Endothelial cell of hepatic sinusoid (primary cell): ENCODE results near the gene ABCB8.
"Not testable (repeated sequence)": the region's sequence is repeated elsewhere in the genome, so short reads cannot be mapped to it uniquely, and the experiment has no call there.

ENCODE experiments used
- in situ Hi-C: cut with HindIII; loops from 2 replicates; pipeline ENCODE4 v1.10.0; 2017; ENCODE audit warnings: low sequenced_read_pairs

The ABCB8 gene

DNA sequence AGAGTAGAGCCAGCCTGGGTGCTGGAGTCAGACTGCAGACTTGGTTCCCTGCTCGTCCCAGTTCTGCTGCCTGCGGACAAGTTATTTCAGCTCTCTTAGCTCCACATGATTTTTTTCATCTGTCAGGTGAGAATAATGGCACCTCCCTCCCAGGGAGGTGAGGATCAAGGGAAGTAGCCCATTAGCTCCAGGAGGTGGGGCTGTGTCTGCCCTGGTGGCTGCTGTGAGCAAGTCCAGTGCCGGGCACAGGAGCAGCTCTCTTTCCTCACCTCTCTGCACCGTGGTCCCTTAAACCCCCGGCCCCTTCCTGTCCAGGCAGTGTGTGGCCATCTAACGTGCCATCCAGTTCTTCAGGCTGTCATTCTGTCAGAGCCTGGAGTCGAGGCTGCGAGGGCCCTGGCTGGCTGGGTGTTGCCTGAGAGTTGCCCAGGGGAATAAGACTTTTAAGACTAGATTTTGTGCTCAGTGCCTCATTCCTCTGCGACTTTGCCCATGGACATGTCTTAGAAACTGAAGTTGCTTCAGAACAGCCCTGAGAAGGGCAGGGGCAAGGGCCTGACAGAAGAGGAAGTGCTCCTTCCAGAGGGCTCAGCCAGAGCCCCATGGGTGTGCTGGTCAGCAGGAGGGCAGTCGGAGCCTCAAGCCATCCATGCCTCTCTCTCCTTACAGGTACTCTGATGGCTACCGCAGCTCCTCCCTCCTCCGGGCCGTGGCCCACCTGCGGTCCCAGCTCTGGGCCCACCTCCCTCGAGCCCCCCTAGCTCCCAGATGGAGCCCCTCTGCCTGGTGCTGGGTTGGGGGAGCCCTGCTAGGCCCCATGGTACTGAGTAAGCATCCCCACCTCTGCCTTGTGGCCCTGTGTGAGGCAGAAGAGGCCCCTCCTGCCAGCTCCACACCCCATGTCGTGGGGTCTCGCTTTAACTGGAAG, 5.0 kb downstream of the ABCB8 start:
- in situ Hi-C loops, result loop anchor here (5.0 kb wide), 2 partner anchors 54 to 61 kb away; partner anchors contain the start of gene AGAP3

DNA sequence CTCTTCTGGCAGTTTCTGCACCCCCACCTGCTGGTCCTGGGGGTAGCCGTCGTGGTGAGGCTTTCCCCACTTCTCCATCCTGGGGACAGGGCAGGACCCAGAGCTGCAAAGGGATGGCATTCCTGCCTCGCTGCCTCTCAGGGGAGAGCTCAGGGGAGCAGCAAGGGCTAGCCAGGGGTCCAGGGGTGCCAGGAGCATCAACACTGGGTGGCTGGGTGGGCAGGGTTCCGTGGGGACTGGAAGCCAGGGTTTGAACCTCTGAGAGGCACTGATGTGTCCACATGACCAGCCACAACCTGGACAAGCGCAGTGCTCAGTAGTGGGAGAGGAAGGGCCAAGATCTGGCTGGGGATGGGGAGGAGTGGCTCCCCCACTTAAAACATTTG, 5.6 kb downstream of the ABCB8 start:
- in situ Hi-C loops, result loop anchor here (5.0 kb wide), 2 partner anchors 53 to 62 kb away; partner anchors contain the start of gene AGAP3

DNA sequence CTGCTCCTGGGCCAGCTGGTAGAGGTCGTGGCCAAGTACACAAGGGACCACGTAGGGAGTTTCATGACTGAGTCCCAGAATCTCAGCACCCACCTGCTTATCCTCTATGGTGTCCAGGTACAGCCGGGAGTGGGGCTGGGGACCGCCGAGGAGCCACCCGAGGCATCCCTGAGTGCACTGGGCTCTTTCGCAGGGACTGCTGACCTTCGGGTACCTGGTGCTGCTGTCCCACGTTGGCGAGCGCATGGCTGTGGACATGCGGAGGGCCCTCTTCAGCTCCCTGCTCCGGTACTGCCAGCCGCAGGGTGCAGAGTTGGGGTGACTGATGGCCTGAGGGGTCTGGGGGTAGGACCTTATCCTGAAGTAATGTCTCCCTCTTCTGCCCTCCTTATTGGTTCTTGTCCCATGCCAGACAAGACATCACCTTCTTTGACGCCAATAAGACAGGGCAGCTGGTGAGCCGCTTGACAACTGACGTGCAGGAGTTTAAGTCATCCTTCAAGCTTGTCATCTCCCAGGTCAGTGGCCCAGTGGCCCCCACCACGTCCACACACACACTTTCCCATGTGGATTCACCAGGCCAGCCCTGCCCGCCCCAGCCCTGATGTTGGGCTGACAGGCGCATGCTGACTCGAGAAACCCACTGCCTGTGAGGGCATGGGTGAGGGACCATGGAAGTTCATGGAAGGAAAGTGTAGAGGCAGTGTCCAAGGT, 6.2 kb downstream of the ABCB8 start:
- in situ Hi-C loops, result loop anchor here (5.0 kb wide), 2 partner anchors 53 to 62 kb away; partner anchors contain the start of gene AGAP3

DNA sequence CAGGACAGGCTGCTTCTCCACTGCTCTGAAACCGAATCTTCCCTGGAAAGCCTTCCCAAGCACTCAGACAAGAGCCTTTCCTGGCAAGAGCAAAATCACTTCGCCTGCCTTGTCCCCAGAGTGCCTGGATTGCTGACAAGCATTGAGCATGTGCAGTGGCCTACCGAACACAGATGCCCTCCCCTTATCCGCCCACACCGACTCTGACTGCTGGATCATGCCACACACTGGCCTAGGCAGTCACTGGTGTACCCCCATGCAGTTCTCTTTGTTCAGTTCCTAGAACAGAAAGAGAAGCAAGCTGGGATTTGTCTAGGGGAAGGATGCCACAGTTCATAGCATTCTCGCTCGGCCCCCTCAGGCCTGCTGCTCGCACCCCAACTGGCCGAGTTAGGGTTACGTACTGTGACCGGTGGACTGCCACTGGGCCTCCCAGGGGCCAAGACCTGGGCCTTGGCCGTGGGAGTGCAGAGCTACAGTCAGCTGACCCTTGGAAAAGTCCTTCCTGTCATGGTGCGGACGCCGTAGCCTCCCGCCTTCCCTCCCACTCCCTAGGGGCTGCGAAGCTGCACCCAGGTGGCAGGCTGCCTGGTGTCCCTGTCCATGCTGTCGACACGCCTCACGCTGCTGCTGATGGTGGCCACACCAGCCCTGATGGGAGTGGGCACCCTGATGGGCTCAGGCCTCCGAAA, 6.9 kb downstream of the ABCB8 start:
- in situ Hi-C loops, result no loop called here

DNA sequence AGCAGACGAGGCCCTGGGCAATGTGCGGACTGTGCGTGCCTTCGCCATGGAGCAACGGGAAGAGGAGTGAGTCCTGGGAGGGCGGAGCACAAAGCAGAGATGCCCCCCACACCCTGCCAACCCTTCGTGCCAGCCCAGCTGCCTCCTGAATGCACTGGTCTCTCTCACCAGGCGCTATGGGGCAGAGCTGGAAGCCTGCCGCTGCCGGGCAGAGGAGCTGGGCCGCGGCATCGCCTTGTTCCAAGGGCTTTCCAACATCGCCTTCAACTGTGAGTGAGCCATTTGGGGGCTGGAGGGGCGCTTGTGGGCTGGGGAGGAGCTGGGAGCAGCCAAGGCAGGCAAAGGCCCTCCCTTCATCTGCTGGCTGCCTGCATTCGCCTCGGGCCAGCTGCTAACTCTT, 7.7 kb downstream of the ABCB8 start:
- in situ Hi-C loops, result no loop called here

DNA sequence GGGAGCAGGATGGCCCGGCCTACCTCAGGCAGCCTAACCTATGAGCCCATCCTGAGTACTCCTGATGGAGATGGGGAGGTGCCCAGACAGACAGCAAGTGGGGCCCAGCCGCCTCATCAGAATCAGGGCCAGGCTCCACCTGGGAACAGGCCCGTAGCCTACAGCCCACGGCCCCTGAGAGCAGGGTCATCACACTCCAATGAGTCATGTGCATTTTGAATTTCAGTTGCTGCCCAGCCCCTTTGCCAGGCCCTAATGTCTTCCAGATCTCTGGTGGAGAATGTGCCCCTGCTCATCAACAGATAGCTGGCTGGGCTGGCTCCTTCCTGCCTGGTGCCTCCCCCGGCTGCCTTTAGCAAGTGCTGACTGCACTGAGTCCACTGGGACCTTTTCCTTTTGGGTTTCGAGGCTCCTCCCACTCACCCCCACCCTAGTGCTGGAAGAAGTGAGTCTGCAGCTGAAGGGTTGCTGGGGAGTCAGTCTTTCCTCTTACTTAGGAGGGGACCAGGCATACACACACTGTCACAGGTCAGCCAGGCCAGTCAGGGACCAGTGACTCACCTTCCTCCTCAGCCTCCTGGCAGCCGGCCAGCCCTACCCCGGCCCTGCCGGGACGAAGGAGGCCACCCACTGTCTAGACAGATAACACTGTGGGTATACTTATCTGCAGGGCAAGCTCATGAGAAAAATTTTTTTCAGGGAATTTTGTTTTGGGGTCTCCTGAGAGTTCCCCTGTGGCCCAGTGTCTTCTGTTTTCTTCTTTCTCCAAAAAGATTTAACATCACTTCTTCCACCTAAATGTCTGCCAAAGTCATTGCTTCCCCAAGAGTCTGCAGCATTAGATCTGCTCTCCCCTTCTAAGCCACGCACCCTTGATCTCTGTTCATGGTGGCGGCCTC, 10.9 kb downstream of the ABCB8 start:
- in situ Hi-C loops, result no loop called here

DNA sequence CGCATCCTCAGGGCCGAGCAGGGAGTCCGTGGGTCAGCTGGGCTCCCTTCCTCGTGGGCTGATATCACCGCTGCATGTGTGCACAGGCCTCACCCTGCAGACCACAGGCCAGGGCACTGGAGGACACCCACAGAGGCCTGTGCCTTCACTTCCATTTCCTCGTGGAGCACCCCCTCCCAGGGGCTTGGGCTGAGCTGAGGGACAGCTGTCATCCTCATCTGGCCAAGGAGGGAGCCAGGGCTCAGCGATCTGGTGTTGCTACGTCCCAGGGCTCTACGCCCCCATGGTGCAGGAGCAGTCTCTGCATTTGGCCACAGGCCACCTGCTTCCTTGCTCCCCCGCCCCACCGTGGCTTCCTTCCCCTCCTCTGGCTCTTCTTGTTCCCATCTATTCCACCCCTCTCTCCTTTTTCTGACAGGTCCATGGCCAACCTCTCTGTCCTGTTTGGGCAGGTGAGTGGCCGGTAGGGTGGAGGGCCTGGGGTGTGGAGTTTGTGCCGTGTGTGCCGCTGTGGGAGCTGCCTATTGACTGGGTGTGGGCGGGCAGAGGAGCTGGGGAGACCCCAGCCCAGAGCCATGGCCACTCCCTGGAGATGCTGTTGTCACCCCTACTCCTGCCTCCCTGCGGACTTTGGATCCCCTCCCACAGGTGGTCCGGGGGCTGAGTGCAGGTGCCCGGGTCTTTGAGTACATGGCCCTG, 11.7 kb downstream of the ABCB8 start:
- in situ Hi-C loops, result no loop called here

DNA sequence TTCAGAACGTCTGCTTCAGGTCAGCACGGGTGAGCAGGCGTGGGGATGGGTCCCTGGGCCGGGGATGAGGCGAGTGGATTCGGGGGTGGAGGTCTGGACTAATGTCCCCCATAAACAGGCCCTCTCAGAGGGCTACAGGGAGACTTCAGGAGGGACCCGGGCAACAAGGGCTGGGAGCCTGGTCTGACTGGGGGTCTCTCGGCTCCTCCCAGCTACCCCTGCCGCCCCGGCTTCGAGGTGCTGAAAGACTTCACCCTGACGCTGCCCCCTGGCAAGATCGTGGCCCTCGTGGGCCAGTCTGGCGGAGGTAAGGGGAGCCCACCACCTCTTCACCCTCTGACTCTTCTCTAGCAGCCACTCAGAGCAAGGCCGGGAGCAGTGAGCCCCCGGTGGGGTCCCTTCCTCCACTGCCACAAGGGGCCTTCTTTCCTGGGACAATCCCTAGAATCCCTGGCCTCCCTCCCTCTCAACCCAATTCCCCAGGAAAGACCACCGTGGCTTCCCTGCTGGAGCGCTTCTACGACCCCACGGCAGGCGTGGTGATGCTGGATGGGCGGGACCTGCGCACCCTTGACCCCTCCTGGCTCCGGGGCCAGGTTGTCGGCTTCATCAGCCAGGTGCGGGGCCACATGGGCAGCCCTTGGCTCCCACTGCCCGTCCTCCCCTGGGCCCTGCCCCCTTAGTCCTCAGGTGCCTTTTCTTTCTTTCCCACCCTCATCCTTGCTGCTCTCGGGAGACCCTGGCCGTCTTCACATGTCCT, 12.5 kb downstream of the ABCB8 start:
- in situ Hi-C loops, result no loop called here

DNA sequence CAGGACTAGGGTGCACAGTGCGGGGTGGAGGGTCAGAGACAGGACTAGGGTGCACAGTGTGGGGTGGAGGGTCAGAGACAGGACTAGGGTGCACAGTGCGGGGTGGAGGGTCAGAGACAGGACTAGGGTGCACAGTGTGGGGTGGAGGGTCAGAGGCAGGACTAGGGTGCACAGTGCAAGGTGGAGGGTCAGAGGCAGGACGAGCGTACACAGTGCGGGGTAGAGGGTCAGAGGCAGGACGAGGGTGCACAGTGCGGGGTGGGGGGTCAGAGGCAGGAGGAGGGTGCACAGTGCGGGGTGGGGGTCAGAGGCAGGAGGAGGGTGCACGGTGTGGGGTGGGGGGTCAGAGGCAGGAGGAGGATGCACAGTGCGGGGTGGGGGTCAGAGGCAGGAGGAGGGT, 15.2 kb downstream of the ABCB8 start:
- in situ Hi-C loops, result not testable (repeated sequence)

DNA sequence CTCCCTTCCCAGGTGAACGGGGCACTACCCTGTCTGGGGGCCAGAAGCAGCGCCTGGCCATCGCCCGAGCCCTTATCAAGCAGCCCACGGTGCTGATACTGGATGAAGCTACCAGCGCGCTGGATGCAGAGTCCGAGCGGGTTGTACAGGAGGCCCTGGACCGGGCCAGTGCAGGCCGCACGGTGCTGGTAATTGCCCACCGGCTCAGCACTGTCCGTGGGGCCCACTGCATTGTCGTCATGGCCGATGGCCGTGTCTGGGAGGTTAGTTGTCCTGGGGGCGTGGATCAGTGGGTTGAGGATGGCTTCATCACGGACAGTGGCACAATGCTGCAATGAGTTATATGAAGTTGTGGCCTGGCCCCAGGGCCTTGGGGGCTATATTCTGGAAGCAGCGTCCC, 15.7 kb downstream of the ABCB8 start:
- in situ Hi-C loops, result no loop called here

DNA sequence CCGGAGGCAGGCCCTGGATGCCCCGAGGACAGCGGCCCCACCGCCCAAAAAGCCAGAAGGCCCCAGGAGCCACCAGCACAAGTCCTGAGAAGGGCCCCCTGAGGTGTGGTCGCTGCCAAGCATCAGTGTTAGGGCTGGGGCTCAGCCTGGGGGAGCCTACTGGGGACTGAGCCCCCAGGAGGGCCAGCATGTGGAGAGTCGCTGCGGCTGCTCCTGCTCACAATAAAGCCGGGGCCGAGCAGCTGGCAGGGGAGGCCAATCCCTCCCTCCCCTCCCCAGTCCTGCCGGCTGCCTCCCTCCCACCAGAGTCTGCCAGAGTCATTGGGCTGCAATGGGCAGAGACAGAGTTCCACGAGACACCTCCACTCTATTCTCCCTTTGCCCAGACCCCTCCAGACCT, 17.0 kb downstream of the ABCB8 start:
- in situ Hi-C loops, result no loop called here

DNA sequence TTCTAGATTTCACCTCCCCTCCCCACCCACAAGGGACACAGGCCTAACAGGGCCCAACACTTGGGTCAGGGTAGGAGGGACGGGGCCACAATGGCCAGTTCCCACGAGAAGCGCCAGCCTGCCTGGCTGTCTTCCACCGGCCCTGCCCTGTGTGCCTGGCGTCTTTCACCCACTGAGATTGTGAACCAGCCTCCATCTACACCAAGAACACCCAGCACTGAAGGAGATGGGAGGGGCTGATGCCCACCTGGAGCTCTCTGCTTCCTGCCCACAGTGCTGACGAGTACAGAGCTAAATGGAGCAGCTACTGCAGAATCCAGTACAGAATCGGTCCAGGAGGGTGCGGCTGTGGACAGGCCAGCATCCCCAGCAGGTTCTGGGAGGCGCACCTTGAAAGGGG, 17.7 kb downstream of the ABCB8 start:
- in situ Hi-C loops, result no loop called here

DNA sequence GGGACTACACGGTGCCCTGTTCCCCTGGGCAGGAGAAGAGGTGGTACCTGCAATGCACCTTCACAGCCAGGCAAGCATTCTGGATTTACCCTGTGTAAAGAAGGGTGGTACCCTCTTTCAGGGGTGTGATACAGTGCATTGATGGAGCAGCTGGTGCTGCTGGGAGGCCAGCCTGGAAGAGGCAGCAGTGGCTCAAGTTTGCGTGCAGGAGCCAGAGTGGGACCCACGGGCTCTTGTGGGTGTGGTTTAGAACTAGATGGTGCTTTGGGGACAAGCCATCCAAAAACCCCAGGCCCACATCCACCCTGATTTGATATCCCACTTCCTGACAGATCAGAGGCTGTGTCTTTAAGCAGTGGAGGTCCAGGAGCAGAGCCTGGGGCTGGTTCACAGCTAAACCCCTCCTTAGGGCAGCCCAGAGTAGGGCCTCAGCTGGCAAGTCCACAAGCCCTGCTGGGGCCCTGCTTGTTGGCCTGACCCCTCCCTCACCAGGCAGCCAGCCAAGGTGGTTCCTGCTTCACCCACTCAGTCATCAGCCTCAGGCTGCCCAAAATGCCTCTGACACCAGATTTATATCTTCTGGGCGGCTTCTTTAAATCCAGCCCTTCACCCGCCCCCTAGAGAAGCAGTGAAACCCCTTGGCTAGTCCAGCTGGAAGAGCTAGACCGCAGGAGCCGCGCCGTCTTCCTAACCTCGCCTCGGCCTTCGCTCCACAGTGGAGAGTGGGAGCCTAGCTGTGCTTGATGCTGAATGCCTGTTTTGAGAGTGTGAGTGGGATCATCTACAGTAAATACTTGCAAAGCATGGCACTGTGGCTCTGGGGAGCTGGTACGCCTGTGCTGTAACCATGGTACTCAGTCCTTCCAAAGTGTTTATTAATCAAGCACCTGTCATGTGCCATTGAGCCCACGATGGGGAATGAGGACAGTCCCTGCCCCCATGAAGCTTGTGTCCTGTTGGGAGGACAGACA, 18.6 kb downstream of the ABCB8 start:
- in situ Hi-C loops, result no loop called here

DNA sequence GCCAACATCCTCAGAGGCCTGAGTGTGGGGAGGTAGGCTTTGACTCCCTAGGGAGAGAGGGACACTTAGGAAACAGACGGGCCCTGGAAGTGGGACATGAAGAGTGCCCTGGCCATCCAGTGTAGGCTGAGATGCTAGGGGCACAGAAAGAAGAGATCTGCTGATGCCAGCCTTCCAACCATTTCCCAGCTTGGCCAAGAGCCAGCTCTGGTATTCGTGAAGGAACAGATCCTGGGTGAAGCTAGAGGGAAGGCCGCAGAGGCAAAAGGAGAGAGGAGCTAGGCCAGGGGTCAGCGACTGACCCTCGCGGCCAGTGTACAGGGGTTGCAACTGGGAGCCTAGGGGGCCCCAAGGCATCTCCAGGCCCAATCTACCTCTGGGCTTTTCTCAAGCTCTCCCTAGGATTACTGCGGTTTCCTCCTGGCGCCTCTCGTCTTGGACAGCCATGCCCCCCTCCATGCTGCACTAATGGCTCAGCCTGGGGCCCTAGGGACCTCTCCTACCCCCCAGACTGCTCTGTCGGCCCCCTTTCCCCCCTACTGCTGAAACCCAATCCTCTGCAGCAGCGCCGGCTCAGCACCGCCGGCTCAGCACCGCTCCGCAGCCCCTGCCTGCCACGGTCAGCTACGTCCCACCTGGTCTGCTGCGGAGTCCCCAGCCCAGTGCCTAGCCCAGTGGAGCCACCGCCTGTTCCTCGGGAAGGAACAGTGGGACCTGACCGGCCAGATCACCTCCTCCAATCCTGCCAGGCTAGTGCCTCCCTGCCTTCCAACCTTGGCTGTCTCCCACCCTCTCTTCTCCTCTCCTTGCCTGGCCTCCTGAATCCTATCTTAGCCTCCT, 19.9 kb downstream of the ABCB8 start, which contains the start of gene ASIC3:
TSS of gene ASIC3 (plus strand) at position 556 of the 840 bp plus-strand sequence. CDS start 355 bp downstream, outside the sequence.
- in situ Hi-C loops, result no loop called here

DNA sequence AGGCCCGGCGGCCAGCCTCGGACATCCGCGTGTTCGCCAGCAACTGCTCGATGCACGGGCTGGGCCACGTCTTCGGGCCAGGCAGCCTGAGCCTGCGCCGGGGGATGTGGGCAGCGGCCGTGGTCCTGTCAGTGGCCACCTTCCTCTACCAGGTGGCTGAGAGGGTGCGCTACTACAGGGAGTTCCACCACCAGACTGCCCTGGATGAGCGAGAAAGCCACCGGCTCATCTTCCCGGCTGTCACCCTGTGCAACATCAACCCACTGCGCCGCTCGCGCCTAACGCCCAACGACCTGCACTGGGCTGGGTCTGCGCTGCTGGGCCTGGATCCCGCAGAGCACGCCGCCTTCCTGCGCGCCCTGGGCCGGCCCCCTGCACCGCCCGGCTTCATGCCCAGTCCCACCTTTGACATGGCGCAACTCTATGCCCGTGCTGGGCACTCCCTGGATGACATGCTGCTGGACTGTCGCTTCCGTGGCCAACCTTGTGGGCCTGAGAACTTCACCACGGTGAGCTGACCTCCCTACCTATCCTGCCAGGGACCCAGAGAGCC, 20.7 kb downstream of the ABCB8 start:
- in situ Hi-C loops, result no loop called here

DNA sequence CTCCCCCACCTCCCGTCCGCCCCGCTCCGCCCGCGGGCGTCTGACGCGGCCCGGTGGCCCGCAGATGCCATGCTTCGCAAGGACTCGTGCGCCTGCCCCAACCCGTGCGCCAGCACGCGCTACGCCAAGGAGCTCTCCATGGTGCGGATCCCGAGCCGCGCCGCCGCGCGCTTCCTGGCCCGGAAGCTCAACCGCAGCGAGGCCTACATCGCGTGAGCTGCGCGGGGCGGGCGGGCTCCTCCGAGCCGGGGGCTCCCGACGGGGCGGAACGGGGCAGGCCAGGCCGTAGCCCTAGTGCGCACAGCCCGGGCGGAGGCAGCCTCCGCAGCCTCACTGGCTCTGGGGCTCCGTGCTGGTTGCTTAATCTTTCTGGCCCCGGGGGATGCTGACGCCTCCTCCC, 22.9 kb downstream of the ABCB8 start:
- in situ Hi-C loops, result no loop called here

DNA sequence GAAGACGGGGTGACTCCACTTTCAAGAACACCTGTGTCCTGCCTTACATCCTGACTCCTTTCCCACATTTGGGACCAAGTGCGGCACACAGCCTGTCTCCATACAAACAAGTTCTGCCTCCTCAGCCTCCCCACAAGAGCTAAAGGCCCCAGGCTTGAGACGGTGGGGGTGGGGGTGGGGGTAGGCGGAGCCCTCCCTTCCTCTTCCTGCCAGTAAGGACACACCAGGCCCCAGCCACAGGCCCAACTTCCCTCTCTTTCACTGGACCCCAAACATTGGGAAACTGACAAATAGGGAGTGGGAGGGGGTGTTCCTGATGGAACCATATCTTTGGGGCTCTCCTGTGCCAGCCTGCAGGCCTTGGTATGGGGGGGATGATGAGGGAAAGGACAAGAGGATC, 24.8 kb downstream of the ABCB8 start:
- in situ Hi-C loops, result no loop called here
